ENCODE data around the gene C19orf73. TPM values are rescaled to one million over a fixed set of nuclear protein-coding genes. Genes with fewer than 3 reads are reported as not detected.

C19orf73 gene
- total and polyA plus RNA-seq, 2 donors (not counting 1 experiment from before 2014, with no cell fraction given), result 0.30 to 0.83 TPM

GRCh38 chr19:49152119-49152550, 33.2 kb upstream of the C19orf73 start:
- Histone ChIP-seq H3K9me3 (ENCODE audit: control insufficient read depth, insufficient read depth, low read depth, low read length) (no peaks in the 10 kb centered on the region), H3K9ac (ENCODE audit: insufficient read depth, low read length) (no peak overlapping the region), H3K27me3 (ENCODE audit: control insufficient read depth, insufficient read depth, low read length) (peaks cover 4% of the 10 kb centered on the region), H3K4me2 (ENCODE audit: extremely low read depth, insufficient read depth, low read length) (no peak overlapping the region), H3K27ac (ENCODE audit: insufficient read depth, low read length) (no peak overlapping the region), H3K36me3 (ENCODE audit: control insufficient read depth, insufficient read depth, low read length) (no peaks in the 10 kb centered on the region), H3K79me2 (ENCODE audit: control insufficient read depth, insufficient read depth, low read length) (no peaks in the 10 kb centered on the region), H2AFZ (ENCODE audit: low read length) (no peak overlapping the region), H3K4me1 (ENCODE audit: control insufficient read depth, extremely low read depth, insufficient read depth, low read length) (peaks cover 4% of the 10 kb centered on the region), H4K20me1 (ENCODE audit: control insufficient read depth, extremely low read depth, insufficient read depth, low read length) (no peaks in the 10 kb centered on the region), H3K4me3 (replicated peaks in 1 of 4; ENCODE audit: control extremely low read depth in 1 of 4, insufficient read depth in 1 of 4, low read depth in 3 of 4, low read length in 4 of 4) (no peak overlapping the region)
- TF ChIP-seq CTCF (conservative IDR thresholded peaks at IDR 0.05 in 1 of 2, IDR thresholded peaks at IDR 0.05 in 1 of 2; ENCODE audit: low read depth in 1 of 2, low read length in 2 of 2) (no peak), EZH2 (IDR thresholded peaks at IDR 0.05; ENCODE audit: low read length, missing control alignments) (no peak)
- no peak for DNase-seq (ENCODE audit: low read depth in 2 of 2)

- H3K4me3 ChIP-seq (replicated peaks in 1 of 4; ENCODE audit: control extremely low read depth in 1 of 4, insufficient read depth in 1 of 4, low read depth in 3 of 4, low read length in 4 of 4), result peak overlapping the region in 1 of 4 experiments; percentile 80
- H2AFZ ChIP-seq (ENCODE audit: low read length), result no peak overlapping the region
Observed at GRCh38 chr19:49151267-49152118, 32.5 kb upstream of the C19orf73 start.

GRCh38 chr19:49150944-49151243, 32.0 kb upstream of the C19orf73 start:
- Histone ChIP-seq H3K27ac (ENCODE audit: insufficient read depth, low read length) (no peak overlapping the region), H3K79me2 (ENCODE audit: control insufficient read depth, insufficient read depth, low read length) (no peaks in the 10 kb centered on the region), H3K9me3 (ENCODE audit: control insufficient read depth, insufficient read depth, low read depth, low read length) (no peaks in the 10 kb centered on the region), H3K4me2 (ENCODE audit: extremely low read depth, insufficient read depth, low read length) (no peak overlapping the region), H4K20me1 (ENCODE audit: control insufficient read depth, extremely low read depth, insufficient read depth, low read length) (no peaks in the 10 kb centered on the region), H3K9ac (ENCODE audit: insufficient read depth, low read length) (no peak overlapping the region), H3K4me1 (ENCODE audit: control insufficient read depth, extremely low read depth, insufficient read depth, low read length) (peaks cover 4% of the 10 kb centered on the region), H3K27me3 (ENCODE audit: control insufficient read depth, insufficient read depth, low read length) (peaks cover 4% of the 10 kb centered on the region), H3K36me3 (ENCODE audit: control insufficient read depth, insufficient read depth, low read length) (no peaks in the 10 kb centered on the region), H2AFZ (ENCODE audit: low read length) (no peak overlapping the region), H3K4me3 (replicated peaks in 1 of 4; ENCODE audit: control extremely low read depth in 1 of 4, insufficient read depth in 1 of 4, low read depth in 3 of 4, low read length in 4 of 4) (peak overlapping the region; percentile 66 to 80 (median 71))
- no peak for DNase-seq (ENCODE audit: low read depth in 2 of 2)
- no peak for TF ChIP-seq EZH2 (IDR thresholded peaks at IDR 0.05; ENCODE audit: low read length, missing control alignments)

More at GRCh38 chr19:49151267-49152118, 32.5 kb upstream of the C19orf73 start:
- Histone ChIP-seq H3K9me3 (ENCODE audit: control insufficient read depth, insufficient read depth, low read depth, low read length) (no peaks in the 10 kb centered on the region), H3K36me3 (ENCODE audit: control insufficient read depth, insufficient read depth, low read length) (no peaks in the 10 kb centered on the region), H3K27ac (ENCODE audit: insufficient read depth, low read length) (no peak overlapping the region), H3K27me3 (ENCODE audit: control insufficient read depth, insufficient read depth, low read length) (peaks cover 4% of the 10 kb centered on the region), H3K9ac (ENCODE audit: insufficient read depth, low read length) (no peak overlapping the region), H3K4me2 (ENCODE audit: extremely low read depth, insufficient read depth, low read length) (no peak overlapping the region), H3K4me1 (ENCODE audit: control insufficient read depth, extremely low read depth, insufficient read depth, low read length) (peaks cover 4% of the 10 kb centered on the region), H4K20me1 (ENCODE audit: control insufficient read depth, extremely low read depth, insufficient read depth, low read length) (no peaks in the 10 kb centered on the region), H3K79me2 (ENCODE audit: control insufficient read depth, insufficient read depth, low read length) (no peaks in the 10 kb centered on the region)
- no peak for TF ChIP-seq CTCF (conservative IDR thresholded peaks at IDR 0.05 in 1 of 2, IDR thresholded peaks at IDR 0.05 in 1 of 2; ENCODE audit: low read depth in 1 of 2, low read length in 2 of 2)
- no peak for TF ChIP-seq EZH2 (IDR thresholded peaks at IDR 0.05; ENCODE audit: low read length, missing control alignments)
- DNase-seq (ENCODE audit: low read depth in 2 of 2), result peak; percentile 28 to 30
